T-helper 17 cell (primary cell): ENCODE measurements around the gene FEV. TPM values are rescaled to one million over a fixed set of nuclear protein-coding genes. Genes with fewer than 3 reads are reported as not detected.

Experiments
- ATAC-seq: fragments of 150-1000 bp; cut with Tn5 transposase; 2 replicates; pipeline ENCODE4 v1.10.0; 2021; ENCODE audit warnings: mild to moderate bottlenecking, moderate library complexity
- DNase-seq, 3 donors: peaks; one replicate each; pipeline versions ENCODE4 v3.0.0 to v3.0.0-alpha.2; 2020 to 2021
- H3K9me3 ChIP-seq: one replicate; pipeline ENCODE4 v1.7.0; 2013; ENCODE audit warnings: low read length, mild to moderate bottlenecking; ENCODE audit not compliant: control insufficient read depth, poor library complexity, severe bottlenecking
- H3K27ac Mint-ChIP-seq: one replicate; pipeline ENCODE4 v1.8.0; 2022; ENCODE audit warnings: mild to moderate bottlenecking, moderate library complexity, mixed read lengths
- H3K27me3 Mint-ChIP-seq: one replicate; pipeline ENCODE4 v1.8.0; 2022; ENCODE audit warnings: mixed read lengths
- H3K36me3 Mint-ChIP-seq: one replicate; pipeline ENCODE4 v1.8.0; 2022; ENCODE audit warnings: low read depth, mixed read lengths
- H3K4me1 Mint-ChIP-seq: one replicate; pipeline ENCODE4 v1.8.0; 2022; ENCODE audit warnings: mild to moderate bottlenecking, mixed read lengths
- H3K4me3 Mint-ChIP-seq: one replicate; pipeline ENCODE4 v1.8.0; 2022; ENCODE audit warnings: mild to moderate bottlenecking, moderate library complexity, mixed read lengths
- total RNA-seq, 4 donors: library from RNA in 2 of 4; stranded (reverse) in 2 of 4; gene quantifications; one replicate each; pipeline ENCODE4 v1.2.3 and lab custom pipeline; 2022 to 2026

FEV gene
- total RNA-seq, 2 donors from 2014 or later, result not detected

DNA sequence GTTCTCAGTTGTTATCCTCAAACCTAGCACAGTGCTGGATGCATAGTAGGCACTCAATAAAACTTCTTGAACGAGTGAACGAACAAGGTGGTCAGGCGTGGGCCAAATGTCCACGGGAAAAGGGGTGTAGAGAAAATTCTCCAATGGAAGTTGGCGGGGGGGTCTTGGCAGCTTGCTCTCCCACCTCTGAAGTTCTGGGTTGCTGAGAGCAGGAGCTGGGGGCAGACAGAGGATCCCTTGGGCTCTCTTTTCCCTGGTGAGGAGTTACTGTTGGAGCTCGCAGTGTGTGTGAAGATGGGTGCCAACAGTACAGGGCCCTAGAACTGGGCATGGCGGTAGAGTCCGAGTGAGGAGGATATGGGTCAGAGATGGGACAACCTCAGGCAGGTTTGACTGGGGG is 10.6 kb upstream of the FEV start:
- Mint-ChIP-seq H3K4me1 (peaks cover 18% of the 10 kb centered on the region), H3K27me3 (peaks cover 83% of the 10 kb centered on the region), H3K27ac (no peak overlapping the region), H3K36me3 (peaks cover 3% of the 10 kb centered on the region), H3K4me3 (no peak overlapping the region)
- ATAC-seq, result no peak
- no peak for DNase-seq
- H3K9me3 ChIP-seq, result no peaks in the 10 kb centered on the region

DNA sequence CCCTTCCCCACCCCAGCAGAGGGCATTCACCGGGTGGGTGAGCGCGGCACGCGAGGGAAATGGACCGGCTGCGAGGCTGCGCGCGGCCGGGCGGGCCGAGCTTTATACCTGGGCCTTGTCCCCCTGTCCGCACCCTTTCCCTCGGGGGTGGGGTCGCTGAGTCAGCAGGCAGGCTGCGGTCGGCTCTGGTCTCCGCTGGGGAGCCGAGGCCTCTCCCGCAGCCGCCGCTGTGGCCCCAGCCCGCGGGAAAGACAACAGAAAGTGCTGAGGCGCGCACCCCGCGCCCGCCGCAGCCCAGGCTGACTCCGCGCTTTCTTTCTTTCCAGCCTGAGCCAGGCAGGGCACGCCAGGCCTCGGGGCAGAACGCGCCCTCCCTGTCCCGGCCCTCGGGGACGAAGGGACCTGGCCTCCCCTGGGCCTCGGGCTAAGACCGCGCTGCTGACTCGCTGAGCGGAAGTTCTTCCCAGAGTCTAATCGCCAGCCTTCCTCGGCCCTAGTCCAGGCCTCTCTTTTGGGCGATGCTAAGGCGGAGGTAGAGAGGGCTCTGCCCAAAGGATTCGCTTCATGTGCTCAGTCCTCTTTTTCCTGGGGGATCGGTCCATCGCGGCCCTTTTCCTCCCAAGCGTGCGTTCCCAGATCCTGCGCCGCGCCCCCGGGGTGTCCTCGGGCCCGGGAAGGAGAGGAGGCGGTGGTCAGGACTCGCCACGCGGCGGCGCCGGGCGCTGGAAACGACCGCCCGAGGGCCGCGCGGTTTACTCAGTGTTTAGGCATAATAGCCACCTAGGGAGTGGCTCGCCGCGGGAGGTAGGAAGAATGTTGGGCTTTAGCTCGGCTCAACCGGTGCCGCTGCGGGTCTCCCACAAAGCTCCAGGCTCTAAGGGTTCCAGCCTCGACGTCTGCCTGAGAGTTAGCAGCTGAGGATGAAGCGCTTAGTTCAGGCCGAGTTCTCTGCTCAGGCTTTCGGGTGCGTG is 8.6 kb upstream of the FEV start, which contains the start of gene CRYBA2:
CRYBA2 (minus strand) TSS at position 78 of the 971 bp plus-strand sequence. CDS start 246 bp downstream, outside the sequence.
- DNase-seq (no peak), ATAC-seq (peak; percentile 28)
- H3K4me3 Mint-ChIP-seq, result peak within 1 kb of the TSS; percentile 58
- no peak within 1 kb of the TSS for H3K27ac Mint-ChIP-seq
- H3K27me3 Mint-ChIP-seq, result peaks cover 87% of the 10 kb centered on the region
- peaks cover 7% of the 10 kb centered on the region for H3K36me3 Mint-ChIP-seq
- no peaks in the 10 kb centered on the region for H3K9me3 ChIP-seq
- H3K4me1 Mint-ChIP-seq, result peaks cover 14% of the 10 kb centered on the region

DNA sequence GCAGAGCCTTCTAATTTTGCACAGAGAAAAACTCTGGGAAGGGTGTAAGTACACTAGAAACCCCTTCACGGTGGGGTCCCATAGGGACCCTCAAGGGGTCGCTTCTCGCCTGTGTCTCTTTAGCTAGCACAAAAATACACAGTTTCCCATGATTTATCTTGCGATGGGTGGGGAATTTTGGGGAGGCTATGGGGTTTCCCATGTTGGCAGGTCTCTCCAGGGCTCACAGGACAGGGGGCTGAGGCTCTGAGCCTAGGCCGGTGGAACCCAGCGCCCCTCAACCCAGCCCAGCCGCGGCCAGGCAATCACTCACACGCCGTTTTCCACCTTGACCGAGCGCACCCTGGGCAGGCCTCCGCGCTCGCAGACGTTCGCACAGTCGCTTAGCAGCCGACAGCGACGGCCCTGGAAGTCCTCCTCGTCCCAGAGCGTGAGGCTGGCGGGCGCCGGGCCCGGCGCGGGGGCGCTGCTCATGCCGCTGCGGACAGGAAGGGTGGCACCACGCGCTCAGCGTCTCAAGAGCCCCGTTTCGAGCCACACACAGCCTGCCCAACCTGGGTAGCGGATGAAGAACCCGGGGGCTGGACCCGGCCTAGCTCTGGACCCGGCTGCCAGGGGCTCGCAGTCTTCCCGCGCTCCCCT is 7.8 kb upstream of the FEV start:
- H3K4me1 Mint-ChIP-seq, result peaks cover 12% of the 10 kb centered on the region
- H3K9me3 ChIP-seq, result no peaks in the 10 kb centered on the region
- DNase-seq (no peak), ATAC-seq (peak; percentile 2)
- H3K4me3 Mint-ChIP-seq, result peak overlapping the region; percentile 41
- peaks cover 87% of the 10 kb centered on the region for H3K27me3 Mint-ChIP-seq
- H3K36me3 Mint-ChIP-seq, result peaks cover 7% of the 10 kb centered on the region
- H3K27ac Mint-ChIP-seq, result no peak overlapping the region

DNA sequence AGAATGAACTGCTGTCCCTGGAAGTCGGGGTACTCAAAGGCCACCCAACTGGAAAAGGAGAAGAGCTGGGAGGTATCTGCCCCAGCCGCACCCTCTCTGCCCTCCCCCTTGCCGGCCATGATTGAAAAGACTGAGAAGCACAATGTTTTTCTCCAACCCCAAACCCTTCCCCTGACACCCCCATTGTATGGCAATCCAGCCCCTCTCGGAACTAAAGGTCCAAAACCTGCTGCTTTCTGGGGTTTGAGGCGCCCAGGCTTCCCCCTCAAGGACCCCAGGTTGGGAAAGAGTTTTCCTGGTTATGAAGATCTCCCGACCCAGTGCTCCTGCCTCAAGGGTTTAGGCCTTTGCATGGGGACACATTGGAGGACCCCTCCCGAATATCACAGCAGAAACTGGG is 7.2 kb upstream of the FEV start:
- no peak for DNase-seq
- Mint-ChIP-seq H3K27me3 (peaks cover 87% of the 10 kb centered on the region), H3K4me1 (peaks cover 11% of the 10 kb centered on the region)

DNA sequence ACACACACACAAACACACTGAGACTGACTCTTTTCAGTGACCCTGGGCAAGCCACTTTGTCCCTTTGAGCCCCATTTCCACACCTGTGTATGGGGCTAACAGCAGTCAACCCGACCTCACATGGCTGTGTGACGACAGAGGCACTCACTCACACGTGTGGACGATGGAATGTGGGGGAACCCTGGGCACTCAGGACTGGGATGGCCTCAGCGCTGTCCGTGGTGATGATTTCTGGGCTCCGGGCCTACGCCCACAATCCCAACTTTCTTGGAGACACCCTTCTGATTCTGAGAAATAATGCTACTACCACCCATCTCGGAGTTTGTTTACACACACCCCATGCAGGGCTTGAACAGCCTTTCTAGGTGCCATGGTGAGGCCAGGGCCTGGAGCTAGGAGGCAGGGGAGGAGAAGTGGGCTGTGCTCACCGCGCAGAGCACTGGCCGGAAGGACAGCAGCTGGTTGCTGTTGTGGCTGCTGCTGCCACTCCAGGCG is 6.7 kb upstream of the FEV start:
- H3K36me3 Mint-ChIP-seq, result peaks cover 5% of the 10 kb centered on the region
- DNase-seq (no peak), ATAC-seq (no peak)
- no peak overlapping the region for H3K4me3 Mint-ChIP-seq
- H3K27me3 Mint-ChIP-seq, result peaks cover 88% of the 10 kb centered on the region
- no peaks in the 10 kb centered on the region for H3K9me3 ChIP-seq
- no peak overlapping the region for H3K27ac Mint-ChIP-seq
- H3K4me1 Mint-ChIP-seq, result peaks cover 10% of the 10 kb centered on the region

More for the DNA sequence above, 7.2 kb upstream of the FEV start:
- peaks cover 8% of the 10 kb centered on the region for H3K36me3 Mint-ChIP-seq
- ATAC-seq, result no peak
- no peak overlapping the region for H3K27ac Mint-ChIP-seq
- no peak overlapping the region for H3K4me3 Mint-ChIP-seq
- no peaks in the 10 kb centered on the region for H3K9me3 ChIP-seq

DNA sequence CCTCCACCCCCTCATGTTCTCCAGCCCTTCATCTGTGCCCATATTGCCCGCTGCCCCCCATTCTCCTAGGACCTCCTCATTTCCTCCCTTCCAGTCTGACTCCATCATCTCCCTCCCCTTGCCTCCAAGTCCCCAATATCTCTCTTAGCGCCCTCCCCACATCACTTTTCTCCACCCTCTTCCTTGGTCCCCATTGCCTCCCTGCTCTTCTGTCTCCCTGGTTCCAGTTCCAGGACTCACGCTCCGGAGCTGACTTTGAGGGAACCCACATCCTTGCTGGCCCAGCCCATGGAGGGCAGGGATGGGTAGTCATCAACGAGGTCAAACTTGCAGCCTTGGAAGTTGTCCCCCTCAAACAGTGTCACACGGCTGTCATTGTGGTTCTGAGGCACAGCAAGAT is 5.6 kb upstream of the FEV start:
- no peak for ATAC-seq
- H3K4me1 Mint-ChIP-seq, result peaks cover 9% of the 10 kb centered on the region
- H3K9me3 ChIP-seq, result no peaks in the 10 kb centered on the region
- DNase-seq, result no peak
- H3K4me3 Mint-ChIP-seq, result no peak overlapping the region
- no peak overlapping the region for H3K27ac Mint-ChIP-seq
- H3K36me3 Mint-ChIP-seq, result peaks cover 5% of the 10 kb centered on the region
- peaks cover 91% of the 10 kb centered on the region for H3K27me3 Mint-ChIP-seq

DNA sequence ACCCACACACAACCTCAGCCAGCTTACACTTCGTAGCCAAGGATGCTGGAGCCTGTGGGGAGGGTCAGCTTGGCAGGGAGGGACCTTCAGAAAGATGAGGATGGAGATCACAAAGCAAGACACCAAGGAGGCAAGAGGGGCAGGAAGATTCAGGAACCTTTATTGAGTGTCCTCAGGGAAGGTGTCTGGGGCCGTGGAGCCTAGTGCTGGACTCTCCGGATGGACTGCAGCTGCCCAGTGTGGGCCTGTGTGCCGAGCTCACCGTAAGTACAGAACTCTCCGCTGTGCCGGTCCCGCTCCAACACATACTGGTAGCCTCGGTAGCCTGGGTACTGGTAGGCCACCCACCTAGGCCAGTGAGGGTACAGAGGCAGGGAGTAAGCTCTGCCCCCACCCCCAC is 5.1 kb upstream of the FEV start:
- no peak overlapping the region for H3K27ac Mint-ChIP-seq
- H3K27me3 Mint-ChIP-seq, result peaks cover 89% of the 10 kb centered on the region
- DNase-seq, result no peak
- ATAC-seq, result no peak
- peaks cover 5% of the 10 kb centered on the region for H3K36me3 Mint-ChIP-seq
- H3K9me3 ChIP-seq, result no peaks in the 10 kb centered on the region
- no peak overlapping the region for H3K4me3 Mint-ChIP-seq
- H3K4me1 Mint-ChIP-seq, result peaks cover 10% of the 10 kb centered on the region

DNA sequence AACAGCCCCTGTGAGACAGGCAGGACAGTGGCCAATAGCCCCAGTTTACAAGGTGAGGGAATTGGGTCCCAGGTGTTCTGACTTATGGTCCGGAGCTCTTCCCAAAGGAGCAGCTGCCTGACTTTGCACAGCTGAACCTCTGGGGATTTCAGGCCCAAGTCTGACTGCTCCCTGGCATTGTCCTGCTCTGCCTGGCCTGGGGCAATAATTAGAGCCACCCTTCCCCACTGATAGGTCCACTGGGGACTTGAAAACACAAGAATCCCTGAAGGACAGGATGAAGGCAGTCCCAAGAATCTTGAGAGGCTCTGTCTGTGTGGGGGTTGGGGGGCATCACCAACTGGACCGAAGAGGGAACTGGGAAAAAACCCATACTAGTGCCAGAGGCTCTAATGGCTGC is 3.7 kb upstream of the FEV start:
- H3K9me3 ChIP-seq, result no peaks in the 10 kb centered on the region
- H3K4me3 Mint-ChIP-seq, result no peak overlapping the region
- DNase-seq (no peak), ATAC-seq (no peak)
- H3K36me3 Mint-ChIP-seq, result peaks cover 8% of the 10 kb centered on the region
- peaks cover 10% of the 10 kb centered on the region for H3K4me1 Mint-ChIP-seq
- no peak overlapping the region for H3K27ac Mint-ChIP-seq
- peaks cover 82% of the 10 kb centered on the region for H3K27me3 Mint-ChIP-seq

DNA sequence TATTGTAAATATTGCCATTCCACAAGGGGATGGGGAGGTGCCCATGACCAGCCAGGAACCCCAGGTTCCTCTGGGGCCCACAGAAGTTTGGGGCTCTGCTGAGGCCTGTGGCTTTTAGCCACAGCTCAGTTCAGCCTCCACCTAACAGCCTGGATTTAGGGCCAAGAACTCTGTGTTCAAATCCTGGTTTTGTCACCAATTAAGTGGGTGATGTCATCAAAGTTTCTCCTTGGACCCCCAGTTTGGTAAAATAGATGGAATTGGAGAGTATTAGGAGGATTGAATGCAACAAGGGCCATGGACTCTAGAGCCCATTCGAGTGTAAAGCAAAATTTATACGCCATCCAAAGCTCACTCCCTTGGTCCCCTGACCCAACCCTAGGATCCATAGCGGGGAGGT is 3.2 kb upstream of the FEV start:
- ATAC-seq (no peak), DNase-seq (no peak)
- Mint-ChIP-seq H3K27me3 (peaks cover 86% of the 10 kb centered on the region), H3K27ac (no peak overlapping the region), H3K4me1 (peaks cover 13% of the 10 kb centered on the region), H3K36me3 (peaks cover 8% of the 10 kb centered on the region), H3K4me3 (no peak overlapping the region)
- H3K9me3 ChIP-seq, result no peaks in the 10 kb centered on the region

DNA sequence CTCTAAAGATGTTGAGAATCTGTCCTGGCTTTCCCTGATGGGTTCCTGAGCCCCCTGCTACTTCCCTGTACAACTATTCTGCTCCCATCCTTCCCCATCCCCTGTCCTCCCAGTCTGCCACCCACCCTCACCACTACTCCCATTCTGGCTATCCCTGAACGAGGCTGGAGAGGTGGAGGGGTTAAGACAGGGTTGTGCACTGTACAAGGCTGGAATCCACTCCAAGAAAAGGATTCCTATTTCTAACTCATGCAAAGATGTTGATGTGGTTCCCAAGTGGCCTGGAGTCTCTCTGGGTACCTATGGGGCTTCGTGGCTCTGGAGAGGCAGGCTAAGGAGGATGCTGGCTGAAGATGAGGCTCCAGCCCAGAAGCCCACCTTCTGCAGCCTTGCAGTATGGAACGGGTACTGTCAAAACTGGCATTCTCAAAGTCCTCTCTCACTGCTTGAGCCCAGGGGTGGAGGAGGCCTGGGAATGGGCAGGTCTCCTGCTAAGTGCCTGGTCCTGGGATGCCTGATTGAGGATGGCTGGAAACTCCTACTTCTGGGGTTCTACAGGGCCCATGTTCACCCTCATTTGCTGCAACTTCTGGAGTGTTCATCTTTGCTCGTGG is 1.3 kb upstream of the FEV start:
- no peak for ATAC-seq
- Mint-ChIP-seq H3K27me3 (peaks cover 84% of the 10 kb centered on the region), H3K4me1 (peaks cover 23% of the 10 kb centered on the region), H3K36me3 (peaks cover 9% of the 10 kb centered on the region), H3K27ac (no peak overlapping the region), H3K4me3 (peak overlapping the region; percentile 79)
- no peak for DNase-seq
- no peaks in the 10 kb centered on the region for H3K9me3 ChIP-seq

DNA sequence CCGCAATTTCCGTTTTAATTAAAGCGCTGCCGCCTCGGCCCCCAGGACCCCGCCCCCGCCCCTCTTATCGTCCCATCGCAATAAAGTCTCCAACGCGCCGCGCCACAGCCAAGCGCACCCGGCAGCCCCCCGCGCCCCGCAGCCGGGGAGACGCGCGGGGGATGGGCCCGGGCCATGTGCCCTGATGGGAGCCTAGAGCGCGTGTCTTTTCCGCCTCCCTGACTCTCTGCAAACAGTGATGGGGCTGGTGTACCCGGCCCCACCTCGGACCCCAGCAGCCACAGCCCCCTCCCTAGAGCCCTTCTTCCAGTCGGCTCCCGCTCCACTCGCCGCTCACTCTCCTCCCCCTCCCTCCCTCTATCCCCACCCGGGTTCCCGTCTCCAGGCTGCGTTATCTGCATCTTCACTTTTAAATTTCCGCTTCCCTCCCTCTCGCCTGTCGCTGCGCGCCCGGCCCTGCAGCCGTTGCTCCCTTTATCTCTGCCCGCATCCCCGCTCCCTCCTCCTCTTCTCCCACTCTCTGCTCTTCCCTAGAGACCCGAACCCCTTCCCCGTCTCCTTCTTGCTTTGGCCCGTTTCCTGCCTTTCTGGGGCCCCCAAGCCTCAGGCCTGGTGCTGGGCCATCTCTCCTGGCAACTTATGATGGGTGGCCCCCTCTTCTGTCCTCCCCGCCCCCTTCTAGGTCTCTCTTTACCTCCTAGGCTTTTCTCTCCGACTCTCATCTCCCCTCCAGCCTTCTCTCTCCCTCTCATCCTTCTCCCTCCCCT is 524 bp upstream of the FEV start:
- H3K36me3 Mint-ChIP-seq, result peaks cover 13% of the 10 kb centered on the region
- ATAC-seq, result no peak

DNA sequence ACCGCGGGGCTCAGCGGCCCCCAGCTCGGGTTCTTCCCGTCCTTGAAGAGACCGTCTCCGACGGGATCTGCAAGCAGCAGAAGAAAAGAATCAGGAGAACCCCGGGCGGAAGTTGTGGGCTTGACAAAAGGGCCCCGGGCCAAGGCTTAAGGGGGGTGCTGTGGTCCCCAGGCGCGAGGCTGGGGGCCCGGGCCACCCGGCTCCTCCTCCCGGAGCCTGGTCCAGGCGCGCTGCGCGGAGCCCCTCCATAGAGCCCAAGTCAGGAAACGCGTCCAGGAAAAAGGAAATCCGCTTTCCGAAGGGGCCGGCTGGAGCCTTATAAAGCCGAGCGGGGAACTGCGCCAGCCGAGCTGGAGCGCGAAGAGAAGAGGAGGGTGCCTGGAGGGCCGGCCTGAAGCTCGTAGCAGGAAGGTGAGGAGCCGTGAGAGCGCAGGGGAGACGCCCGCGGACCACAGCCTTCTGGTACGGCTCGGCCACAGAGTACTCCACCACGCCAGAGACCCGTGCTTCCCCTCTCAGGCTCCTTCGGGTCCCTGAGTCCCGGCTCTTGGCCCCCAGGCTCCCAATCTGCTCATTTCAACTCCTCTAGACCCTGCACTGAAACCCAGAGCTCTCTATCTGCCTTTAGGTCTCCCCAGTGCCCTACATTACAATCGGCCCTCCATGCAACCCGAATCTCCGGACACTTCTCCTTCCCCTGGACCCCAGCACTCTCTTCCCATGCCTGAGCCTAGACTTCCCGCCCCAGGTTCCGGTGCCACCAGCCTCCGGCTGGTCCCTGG is 554 bp downstream of the FEV start:
- no peaks in the 10 kb centered on the region for H3K9me3 ChIP-seq
- H3K27me3 Mint-ChIP-seq, result peaks cover 72% of the 10 kb centered on the region
- no peak for ATAC-seq
- H3K27ac Mint-ChIP-seq, result no peak overlapping the region
- peaks cover 15% of the 10 kb centered on the region for H3K36me3 Mint-ChIP-seq
- peaks cover 31% of the 10 kb centered on the region for H3K4me1 Mint-ChIP-seq
- no peak for DNase-seq
- peak overlapping the region; percentile 79 for H3K4me3 Mint-ChIP-seq

More for the DNA sequence above, 524 bp upstream of the FEV start:
- Mint-ChIP-seq H3K4me1 (peaks cover 27% of the 10 kb centered on the region), H3K4me3 (peak overlapping the region; percentile 79), H3K27ac (no peak overlapping the region), H3K27me3 (peaks cover 83% of the 10 kb centered on the region)
- DNase-seq, result no peak
- no peaks in the 10 kb centered on the region for H3K9me3 ChIP-seq
